Measurements from ENCODE around the gene TECPR1. TPM values are rescaled to one million over a fixed set of nuclear protein-coding genes. Genes with fewer than 3 reads are reported as not detected.

TECPR1 gene
- total and polyA plus RNA-seq, 2 donors (not counting 3 experiments of a cell fraction or from before 2014, with no cell fraction given): 12.3 to 97.5 TPM

- intact Hi-C loops (cut with micrococcal nuclease): no loop called here
- Histone ChIP-seq H3K9ac (replicated peaks; ENCODE audit: extremely low read depth, insufficient read depth, low read length) (no peak overlapping the region), H2AFZ (ENCODE audit: low read depth, low read length) (no peak overlapping the region), H3K27ac (ENCODE audit: insufficient read depth, low read depth, low read length) (no peak overlapping the region), H3K27me3 (ENCODE audit: control insufficient read depth in 2 of 2, insufficient read depth in 2 of 2, low read length in 2 of 2) (no peaks in the 10 kb centered on the region), H4K20me1 (replicated peaks; ENCODE audit: control insufficient read depth, extremely low read depth, insufficient read depth, low read length) (no peaks in the 10 kb centered on the region), H3K4me3 (replicated peaks in 1 of 3; ENCODE audit: insufficient read depth in 1 of 3, low read depth in 1 of 3, low read length in 3 of 3) (no peak overlapping the region), H3K9me1 (replicated peaks; ENCODE audit: control insufficient read depth, extremely low read depth, insufficient read depth, low read length) (no peaks in the 10 kb centered on the region), H3K79me2 (ENCODE audit: control insufficient read depth, insufficient read depth, low read length) (no peaks in the 10 kb centered on the region), H3K9me3 (replicated peaks; ENCODE audit: control insufficient read depth, insufficient read depth, low read length) (no peaks in the 10 kb centered on the region), H3K36me3 (ENCODE audit: control insufficient read depth in 2 of 2, extremely low read depth in 1 of 2, insufficient read depth in 2 of 2, low read length in 2 of 2) (peaks cover 0 to 12% of the 10 kb centered on the region in 2 experiments), H3K4me2 (ENCODE audit: insufficient read depth, low read length) (no peak overlapping the region), H3K4me1 (ENCODE audit: control insufficient read depth, extremely low read depth, insufficient read depth, low read length) (no peaks in the 10 kb centered on the region)
- CTCF ChIA-PET: no interaction called here
- POLR2A ChIA-PET: no interaction called here
- FAIRE-seq (no peak), DNase-seq (ENCODE audit: low read depth, low spot score) (no peak)
- TF ChIP-seq EZH2 (IDR thresholded peaks at IDR 0.05; ENCODE audit: borderline replicate concordance, low read depth, low read length, severe bottlenecking) (no peak), GATA2 (IDR thresholded peaks at IDR 0.05; ENCODE audit: insufficient read depth, insufficient read length, low read depth, low read length) (no peak), FOS (IDR thresholded peaks at IDR 0.05; ENCODE audit: borderline replicate concordance, insufficient read depth, low read length) (no peak), MYC (IDR thresholded peaks at IDR 0.05; ENCODE audit: low read depth, low read length) (no peak), POLR2AphosphoS5 (IDR thresholded peaks at IDR 0.05; ENCODE audit: insufficient read depth, low read depth, low read length) (no peak), CTCF (IDR thresholded peaks at IDR 0.05; ENCODE audit: extremely low read depth in 1 of 2, insufficient read depth in 1 of 2, low read depth in 1 of 2, low read length in 2 of 2) (no peak), MAX (IDR thresholded peaks at IDR 0.05; ENCODE audit: insufficient read depth, insufficient read length) (no peak), POLR2A (IDR thresholded peaks at IDR 0.05; ENCODE audit: low read depth, low read length) (no peak), JUN (IDR thresholded peaks at IDR 0.05; ENCODE audit: borderline replicate concordance, insufficient read depth, insufficient read length, low read depth) (no peak)
- no TSS peak for BruUV-seq (replicated peaks)
- dilution Hi-C loops (cut with MboI; ENCODE audit: extremely low pct_ligation_motif_present, low sequenced_read_pairs): no loop called here
Observed at GRCh38 chr7:98205162-98205845, 46.7 kb downstream of the TECPR1 start.
